ENCODE data around the gene DGUOK.

Gene DGUOK

GRCh38 chr2:73952499-73953446 lies 26.1 kb downstream of the DGUOK start:
- no peak for DNase-seq (ENCODE audit: low spot score)

DNA sequence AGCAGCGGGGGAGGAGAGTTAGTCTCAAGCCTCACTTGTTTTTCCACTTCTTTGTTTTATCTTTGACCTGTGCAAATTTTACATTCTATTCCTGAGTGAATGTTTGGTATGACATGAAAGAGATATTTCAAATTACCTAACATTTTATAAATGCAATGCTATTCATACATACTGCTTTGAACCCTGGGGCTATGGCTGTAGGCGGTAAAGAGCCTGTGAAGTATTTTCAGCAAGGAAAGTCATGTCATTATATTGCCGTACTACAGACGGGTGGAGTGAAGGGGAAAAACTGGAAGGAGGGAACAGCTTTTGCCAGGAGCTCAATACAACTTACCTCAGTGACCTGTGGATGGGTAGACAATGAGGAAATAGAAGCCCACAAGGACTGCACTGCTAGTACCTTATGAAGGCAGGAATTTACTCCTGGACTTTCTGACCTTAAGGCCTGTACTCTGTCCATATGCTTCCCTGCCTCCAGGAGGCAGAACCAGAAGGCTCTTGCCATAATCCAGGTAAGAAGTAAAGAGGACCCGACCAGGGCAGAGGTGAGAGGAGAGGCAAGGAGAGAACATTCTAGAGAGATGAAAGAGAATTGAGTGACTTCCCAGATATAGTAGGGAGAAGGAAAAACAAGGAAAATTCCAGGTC lies 29.7 kb downstream of the DGUOK start:
- no peak for DNase-seq (ENCODE audit: low spot score)

GRCh38 chr2:73961274-73961673 lies 34.6 kb downstream of the DGUOK start:
- no peak for DNase-seq (ENCODE audit: low spot score)

- DNase-seq (ENCODE audit: low spot score), result no peak
Observed at GRCh38 chr2:73961823-73962615, 35.3 kb downstream of the DGUOK start.

DNA sequence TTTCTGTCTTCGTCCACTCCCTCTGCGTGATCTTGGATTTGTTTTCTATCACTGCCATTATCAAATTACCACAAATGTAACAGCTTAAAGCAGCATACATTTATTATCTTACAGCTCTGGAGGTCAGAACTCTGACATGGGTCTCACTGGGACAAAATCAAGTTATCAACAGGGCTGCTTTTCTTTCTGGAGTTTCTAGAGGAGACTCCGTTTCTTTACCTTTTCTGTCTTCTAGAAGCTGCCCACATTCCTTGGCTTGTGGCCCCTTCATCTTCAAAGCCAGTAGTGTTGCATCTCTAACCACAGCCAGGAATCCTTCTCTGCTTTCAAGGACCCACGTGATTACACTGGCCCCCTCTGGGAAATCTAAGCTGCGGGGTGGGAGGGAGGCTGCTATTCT lies 36.1 kb downstream of the DGUOK start:
- DNase-seq (ENCODE audit: low spot score), result no peak

DNA sequence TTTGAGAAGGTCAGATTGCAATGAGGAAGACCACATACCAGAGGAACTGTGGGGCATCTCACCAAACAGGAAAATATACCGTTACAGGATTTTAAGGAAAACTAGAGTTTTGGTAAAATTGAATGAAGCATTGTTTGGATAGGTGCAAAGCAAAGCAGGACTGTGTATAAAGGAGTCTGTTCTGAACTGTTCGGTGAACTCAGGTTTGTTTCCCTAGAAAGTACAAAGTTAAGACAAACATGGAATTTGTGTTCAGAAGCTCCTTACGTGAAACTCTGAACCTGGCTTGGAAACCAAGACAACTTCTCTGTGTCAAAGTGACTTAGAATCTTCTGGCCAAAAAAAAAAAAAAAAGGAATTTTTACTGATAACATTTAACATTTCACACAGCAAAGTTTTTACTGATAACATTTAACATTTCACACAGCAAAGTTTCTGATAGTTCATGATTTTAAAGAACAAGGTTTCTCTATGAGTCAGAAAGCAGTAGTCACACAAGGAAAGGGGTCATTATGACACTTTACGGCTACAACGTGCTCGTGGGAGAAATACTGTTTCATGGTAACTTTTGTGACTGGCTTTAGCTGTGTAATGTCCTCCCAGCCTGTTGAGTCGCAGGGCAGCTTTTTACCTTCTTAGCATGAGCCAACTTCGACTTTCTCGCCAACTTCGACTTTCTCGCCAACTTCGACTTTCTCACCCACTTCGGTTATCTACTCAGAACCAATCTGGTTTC lies 36.9 kb downstream of the DGUOK start:
- no peak for DNase-seq (ENCODE audit: low spot score)

DNA sequence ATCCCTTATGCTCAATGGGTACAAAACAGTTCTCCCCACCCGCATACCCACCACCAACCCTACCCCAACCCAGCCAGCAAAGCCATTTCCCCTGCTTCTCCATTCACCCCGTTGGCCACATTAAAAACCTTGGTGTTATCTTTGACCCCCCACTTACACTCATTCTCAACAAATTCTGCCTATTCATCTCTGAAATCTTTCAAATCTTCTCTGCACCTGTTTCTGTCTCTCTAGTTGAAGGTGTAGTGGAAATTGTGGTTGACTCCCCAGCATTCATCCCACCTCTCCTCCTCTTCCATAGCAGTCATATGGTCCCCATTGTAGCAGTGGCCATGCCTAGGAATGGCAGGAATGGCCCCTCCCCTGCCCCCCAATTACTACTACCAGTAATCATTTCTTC lies 37.5 kb downstream of the DGUOK start:
- no peak for DNase-seq (ENCODE audit: low spot score)

DNA sequence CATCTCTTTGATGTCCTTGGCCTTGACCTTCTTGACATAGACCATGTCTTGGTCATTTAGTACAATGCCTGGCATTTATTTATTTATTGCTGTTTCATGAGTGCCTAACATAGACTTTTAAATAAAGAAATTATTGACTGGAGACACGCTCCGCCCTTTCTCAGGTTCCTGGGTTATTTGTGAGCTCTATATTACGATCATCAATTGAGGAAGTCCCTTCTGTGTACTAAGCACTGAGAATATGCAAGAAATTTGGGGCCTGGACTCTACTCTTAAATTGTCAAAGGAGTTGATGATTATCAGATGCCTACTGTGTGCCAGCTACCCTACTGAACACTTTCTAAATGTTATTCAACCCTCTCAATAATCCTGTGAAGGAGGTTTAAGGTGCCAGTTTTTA lies 38.4 kb downstream of the DGUOK start:
- no peak for DNase-seq (ENCODE audit: low spot score)

- no peak for DNase-seq (ENCODE audit: low spot score)
Observed at GRCh38 chr2:73968357-73968937, 41.8 kb downstream of the DGUOK start.

GRCh38 chr2:73969356-73969755 lies 42.7 kb downstream of the DGUOK start:
- DNase-seq (ENCODE audit: low spot score), result no peak

DNA sequence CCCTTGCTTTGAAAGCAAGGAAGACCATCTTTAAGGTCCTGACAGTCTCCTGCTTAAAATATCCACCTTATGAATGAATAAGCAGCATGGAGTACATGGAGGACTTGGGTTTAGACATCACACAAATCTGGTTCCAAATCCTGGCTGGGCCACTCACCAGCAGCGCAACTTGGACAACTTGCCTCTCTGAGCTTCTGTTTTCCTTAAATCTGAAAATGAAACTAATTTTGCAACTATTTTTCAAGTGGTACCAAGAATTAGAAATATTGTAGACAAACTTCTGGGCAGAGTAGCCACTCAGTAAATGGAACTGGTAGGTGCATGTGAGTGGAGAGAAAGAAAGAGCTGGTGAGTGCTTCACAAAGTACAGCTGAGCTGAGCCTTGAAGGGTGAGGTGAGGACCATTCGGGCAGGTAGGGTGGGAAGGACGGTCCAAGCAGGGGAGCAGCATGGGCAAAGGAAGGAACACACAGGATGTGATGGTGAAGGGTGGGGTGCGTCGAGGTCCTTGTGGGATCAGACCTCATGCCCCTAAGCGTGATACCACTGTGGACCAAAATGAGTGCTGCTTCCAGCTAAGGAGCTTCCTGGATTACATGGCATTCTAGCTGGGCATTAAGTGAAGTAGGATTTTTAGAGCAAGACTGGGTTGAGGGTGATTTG lies 43.6 kb downstream of the DGUOK start:
- no peak for DNase-seq (ENCODE audit: low spot score)

GRCh38 chr2:73970850-73971471 lies 44.3 kb downstream of the DGUOK start:
- no peak for DNase-seq (ENCODE audit: low spot score)

GRCh38 chr2:73971722-73972121 lies 45.0 kb downstream of the DGUOK start:
- DNase-seq (ENCODE audit: low spot score), result no peak

DNA sequence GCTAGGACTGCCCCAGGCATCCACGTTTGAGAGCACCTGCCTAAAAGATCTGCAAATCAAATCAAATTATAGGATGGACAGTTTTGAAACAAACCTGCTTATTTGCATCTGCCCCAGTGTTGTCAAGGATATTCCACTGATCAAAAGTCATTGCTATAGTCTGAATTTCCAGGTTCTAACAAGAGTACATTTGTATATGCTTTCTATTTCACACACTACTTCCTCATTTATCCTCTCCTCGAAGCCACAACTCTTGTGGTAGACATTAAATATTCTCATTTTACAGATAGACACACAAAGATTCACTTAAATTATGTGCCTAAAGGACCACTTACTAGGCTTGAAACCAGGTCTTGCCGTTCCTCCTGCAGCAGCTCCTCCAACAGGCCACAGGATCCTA lies 46.2 kb downstream of the DGUOK start:
- DNase-seq (ENCODE audit: low spot score), result no peak

DNA sequence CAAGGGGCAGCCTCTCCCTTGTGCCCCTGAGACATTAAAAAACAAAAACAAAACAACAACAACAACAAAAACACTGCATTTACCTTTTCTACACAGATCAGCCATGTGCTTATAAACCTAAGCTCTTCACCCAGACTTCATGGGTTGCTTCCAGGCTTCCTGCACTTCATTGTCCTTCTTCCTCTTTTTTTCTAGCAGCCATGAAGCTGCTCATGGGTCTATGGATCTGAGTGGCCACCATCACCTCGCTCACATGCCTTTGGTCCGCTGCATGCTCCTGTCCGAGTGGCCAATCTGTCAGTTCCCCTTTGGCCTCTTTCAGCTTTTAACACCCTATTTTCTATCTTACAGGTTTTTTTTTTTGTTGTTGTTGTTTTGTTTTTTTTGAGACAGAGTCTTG lies 49.1 kb downstream of the DGUOK start:
- no peak for DNase-seq (ENCODE audit: low spot score)

DNA sequence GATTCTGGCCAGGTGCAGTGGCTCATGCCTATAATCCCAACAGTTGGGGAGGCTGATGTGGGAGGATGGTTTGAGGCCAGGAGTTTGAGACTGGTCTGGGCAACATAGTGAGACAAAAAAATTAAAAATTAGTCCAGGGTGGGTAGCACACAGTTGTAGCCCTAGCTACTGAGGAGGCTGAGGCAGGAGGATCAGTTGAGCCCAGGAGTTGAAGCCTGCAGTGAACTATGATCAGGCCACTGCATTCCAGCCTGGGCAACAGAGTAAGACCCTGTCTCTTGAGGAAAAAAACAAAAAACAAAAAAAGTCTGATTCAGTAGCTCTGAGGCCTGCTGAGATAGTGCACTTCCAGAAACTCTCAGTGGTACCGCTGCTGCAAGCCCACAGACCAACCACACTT lies 50.1 kb downstream of the DGUOK start:
- no peak for DNase-seq (ENCODE audit: low spot score)

DNA sequence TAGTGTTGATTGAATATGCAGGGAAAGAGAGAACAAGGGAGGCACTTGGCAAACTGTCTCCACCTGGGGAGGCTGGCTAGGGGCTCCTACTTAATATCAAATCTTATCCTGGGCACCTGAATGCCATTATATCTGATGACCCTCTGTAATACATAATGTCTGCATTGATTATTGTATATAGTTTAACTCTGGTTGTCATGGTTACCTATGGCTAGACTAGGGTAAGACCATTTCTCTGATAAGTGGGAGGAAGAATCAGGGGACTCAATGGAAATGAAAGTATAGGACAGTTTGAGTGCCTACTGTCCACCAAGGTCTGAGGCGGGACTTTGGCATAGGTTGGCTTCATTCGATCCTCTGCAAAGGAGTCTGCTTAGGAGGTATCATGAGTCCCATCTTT lies 50.8 kb downstream of the DGUOK start:
- DNase-seq (ENCODE audit: low spot score), result no peak

- DNase-seq (ENCODE audit: low spot score), result peak; percentile 36
Observed at GRCh38 chr2:73979021-73979420, 52.3 kb downstream of the DGUOK start.

GRCh38 chr2:73979686-73980085 lies 53.0 kb downstream of the DGUOK start:
- DNase-seq (ENCODE audit: low spot score), result no peak

GRCh38 chr2:73980566-73980965 lies 53.9 kb downstream of the DGUOK start:
- DNase-seq (ENCODE audit: low spot score), result no peak

Measured in SW480 (cell line).